GM12874 (cell line): Measurements from ENCODE around the gene DGKB.

ENCODE experiments used
- CTCF ChIP-seq: IDR thresholded peaks from 2 replicates; pipeline ENCODE4 v1.5.1; 2011; ENCODE audit warnings: low read depth, mild to moderate bottlenecking, control low read depth, low read length, moderate library complexity; ENCODE audit not compliant: insufficient read depth

DGKB gene

GRCh38 chr7:14252458-14252857 is 650.1 kb downstream of the DGKB start:
- no peak for TF ChIP-seq CTCF

GRCh38 chr7:14242175-14242574 is 660.4 kb downstream of the DGKB start:
- TF ChIP-seq CTCF: no peak

GRCh38 chr7:14236834-14237233 is 665.7 kb downstream of the DGKB start:
- no peak for TF ChIP-seq CTCF

GRCh38 chr7:14235056-14235455 is 667.5 kb downstream of the DGKB start:
- no peak for TF ChIP-seq CTCF

- no peak for TF ChIP-seq CTCF
Observed at GRCh38 chr7:14233868-14234369, 668.6 kb downstream of the DGKB start.

GRCh38 chr7:14233076-14233867 is 669.3 kb downstream of the DGKB start:
- no peak for TF ChIP-seq CTCF

GRCh38 chr7:14229047-14229446 is 673.5 kb downstream of the DGKB start:
- TF ChIP-seq CTCF: no peak

GRCh38 chr7:14228341-14228740 is 674.2 kb downstream of the DGKB start:
- no peak for TF ChIP-seq CTCF
